SH-SY5Y (cell line): ENCODE data around the gene DMPK.

Source experiments
- GATA2 ChIP-seq: IDR thresholded peaks from 2 replicates; pipeline ENCODE4 v1.6.1; 2011; ENCODE audit warnings: mild to moderate bottlenecking, low read depth, low read length
- GATA3 ChIP-seq: IDR thresholded peaks from 2 replicates; pipeline ENCODE4 v1.6.1; 2011; ENCODE audit warnings: low read depth, mild to moderate bottlenecking, low read length, moderate library complexity

DNA sequence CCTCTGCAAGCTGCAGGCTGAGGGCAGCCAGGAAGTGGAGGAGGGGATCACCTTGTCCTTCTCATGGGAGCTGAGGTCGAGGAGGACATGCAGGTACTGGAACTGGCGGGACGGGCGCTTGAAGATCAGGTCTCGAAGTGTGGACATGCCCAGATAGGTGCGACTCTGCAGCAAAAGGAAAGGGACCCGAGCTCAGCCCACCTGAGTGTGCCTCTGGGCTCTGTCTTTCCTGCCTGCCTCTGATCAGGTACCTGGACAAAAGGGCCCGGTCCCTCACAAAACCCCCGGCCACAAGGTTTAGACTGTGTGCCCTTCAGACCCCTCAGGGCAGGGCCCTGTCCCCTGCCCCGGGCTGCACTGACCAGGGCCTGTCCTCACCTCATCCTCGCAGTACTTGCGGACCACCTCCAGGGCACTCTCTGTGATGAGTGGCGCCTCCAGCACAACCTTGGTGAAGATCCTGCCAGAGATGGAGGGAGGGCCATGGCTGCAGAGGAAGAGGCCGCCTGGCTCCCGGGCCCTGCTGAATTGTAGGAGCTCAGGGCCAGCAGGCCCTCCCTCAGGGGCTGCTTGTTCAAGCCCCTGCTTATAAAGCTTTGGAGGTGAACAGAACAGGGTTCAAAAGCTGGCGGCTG, 45.3 kb upstream of the DMPK start:
- no peak for TF ChIP-seq GATA2
- no peak for TF ChIP-seq GATA3
